ENCODE data around the gene FARP2. TPM values are rescaled to one million over a fixed set of nuclear protein-coding genes. Genes with fewer than 3 reads are reported as not detected.
A peak's percentile ranks its signal among the peaks of the same experiment; 100 is the strongest.

FARP2 gene
- total and polyA plus RNA-seq, 2 of the 13 experiments (the other 11 are each of a cell fraction or from before 2014, with no cell fraction given), result 28.0 to 45.4 TPM

DNA sequence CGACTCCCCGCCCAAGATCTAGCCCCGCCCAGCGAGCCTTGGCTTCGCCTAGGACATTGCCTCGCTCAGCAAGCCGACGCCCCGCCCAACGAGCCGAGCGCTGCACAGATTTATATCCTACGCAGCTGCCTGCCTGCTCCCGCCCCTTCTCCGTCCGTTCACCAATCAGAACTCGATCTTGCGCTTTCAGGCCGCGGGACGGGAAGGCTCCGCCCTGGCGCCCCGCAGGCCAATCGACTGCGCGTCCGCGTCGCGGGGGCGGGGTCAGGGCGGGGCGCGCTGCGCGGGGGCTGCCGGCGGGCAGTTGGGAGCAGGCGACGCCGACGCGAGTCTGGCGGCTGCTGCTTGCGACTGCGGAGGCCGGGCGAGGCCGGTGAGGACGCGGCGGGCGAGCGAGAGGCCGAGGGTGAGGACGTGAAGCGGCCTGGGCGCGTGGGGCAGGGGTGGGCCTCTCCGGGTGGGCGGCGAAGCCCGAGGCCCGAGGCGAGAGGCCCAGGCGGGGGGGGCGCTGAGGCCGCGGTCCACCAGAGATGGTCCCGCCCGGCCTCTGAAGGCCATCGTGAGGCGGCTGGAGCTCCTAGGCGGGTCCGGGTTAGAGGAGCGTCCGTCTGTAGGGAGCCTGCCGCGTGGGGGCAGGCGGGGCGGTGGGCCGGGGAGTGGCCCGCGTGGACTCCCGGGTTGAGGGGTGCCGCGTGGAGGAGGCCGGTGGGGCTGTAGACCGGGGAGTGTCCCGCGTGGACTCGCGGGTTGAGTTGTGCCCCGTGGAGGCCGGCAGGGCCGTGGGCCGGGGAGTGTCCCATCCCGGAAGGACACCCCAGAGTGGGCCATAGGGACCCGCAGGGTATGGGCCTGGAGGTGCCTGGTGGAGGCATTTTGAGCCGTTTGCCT is at the start of gene FARP2 (continued):
- TF ChIP-seq, protein P1, sequence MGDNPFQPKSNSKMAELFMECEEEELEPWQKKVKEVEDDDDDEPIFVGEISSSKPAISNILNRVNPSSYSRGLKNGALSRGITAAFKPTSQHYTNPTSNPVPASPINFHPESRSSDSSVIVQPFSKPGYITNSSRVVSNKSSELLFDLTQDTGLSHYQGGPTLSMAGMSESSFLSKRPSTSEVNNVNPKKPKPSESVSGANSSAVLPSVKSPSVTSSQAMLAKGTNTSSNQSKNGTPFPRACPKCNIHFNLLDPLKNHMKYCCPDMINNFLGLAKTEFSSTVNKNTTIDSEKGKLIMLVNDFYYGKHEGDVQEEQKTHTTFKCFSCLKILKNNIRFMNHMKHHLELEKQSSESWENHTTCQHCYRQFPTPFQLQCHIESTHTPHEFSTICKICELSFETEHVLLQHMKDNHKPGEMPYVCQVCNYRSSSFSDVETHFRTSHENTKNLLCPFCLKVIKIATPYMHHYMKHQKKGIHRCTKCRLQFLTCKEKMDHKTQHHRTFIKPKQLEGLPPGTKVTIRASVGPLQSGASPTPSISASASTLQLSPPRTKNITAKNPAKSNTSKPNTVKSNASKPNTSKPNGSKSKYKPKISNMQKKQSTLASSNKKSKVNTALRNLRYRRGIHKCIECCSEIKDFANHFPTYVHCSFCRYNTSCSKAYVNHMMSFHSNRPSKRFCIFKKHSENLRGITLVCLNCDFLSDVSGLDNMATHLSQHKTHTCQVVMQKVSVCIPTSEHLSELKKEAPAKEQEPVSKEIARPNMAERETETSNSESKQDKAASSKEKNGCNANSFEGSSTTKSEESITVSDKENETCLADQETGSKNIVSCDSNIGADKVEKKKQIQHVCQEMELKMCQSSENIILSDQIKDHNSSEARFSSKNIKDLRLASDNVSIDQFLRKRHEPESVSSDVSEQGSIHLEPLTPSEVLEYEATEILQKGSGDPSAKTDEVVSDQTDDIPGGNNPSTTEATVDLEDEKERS (CRISPR knock-in tag; IDR thresholded peaks at IDR 0.05), result peak; percentile 20; the same call in 1 of the 2 replicates
- TF ChIP-seq, protein P2, sequence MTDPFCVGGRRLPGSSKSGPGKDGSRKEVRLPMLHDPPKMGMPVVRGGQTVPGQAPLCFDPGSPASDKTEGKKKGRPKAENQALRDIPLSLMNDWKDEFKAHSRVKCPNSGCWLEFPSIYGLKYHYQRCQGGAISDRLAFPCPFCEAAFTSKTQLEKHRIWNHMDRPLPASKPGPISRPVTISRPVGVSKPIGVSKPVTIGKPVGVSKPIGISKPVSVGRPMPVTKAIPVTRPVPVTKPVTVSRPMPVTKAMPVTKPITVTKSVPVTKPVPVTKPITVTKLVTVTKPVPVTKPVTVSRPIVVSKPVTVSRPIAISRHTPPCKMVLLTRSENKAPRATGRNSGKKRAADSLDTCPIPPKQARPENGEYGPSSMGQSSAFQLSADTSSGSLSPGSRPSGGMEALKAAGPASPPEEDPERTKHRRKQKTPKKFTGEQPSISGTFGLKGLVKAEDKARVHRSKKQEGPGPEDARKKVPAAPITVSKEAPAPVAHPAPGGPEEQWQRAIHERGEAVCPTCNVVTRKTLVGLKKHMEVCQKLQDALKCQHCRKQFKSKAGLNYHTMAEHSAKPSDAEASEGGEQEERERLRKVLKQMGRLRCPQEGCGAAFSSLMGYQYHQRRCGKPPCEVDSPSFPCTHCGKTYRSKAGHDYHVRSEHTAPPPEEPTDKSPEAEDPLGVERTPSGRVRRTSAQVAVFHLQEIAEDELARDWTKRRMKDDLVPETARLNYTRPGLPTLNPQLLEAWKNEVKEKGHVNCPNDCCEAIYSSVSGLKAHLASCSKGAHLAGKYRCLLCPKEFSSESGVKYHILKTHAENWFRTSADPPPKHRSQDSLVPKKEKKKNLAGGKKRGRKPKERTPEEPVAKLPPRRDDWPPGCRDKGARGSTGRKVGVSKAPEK (CRISPR knock-in tag; IDR thresholded peaks at IDR 0.05; ENCODE audit: borderline replicate concordance), result no peak
- TF ChIP-seq IKZF4 (CRISPR knock-in tag; IDR thresholded peaks at IDR 0.05; ENCODE audit: borderline replicate concordance, low read depth, not compliant biosample characterization) (no peak), ZNF543 (CRISPR knock-in tag; IDR thresholded peaks at IDR 0.05) (no peak), SRSF9 (IDR thresholded peaks at IDR 0.05; ENCODE audit: borderline replicate concordance, insufficient read depth, low read depth, low read length, poor library complexity, severe bottlenecking) (no peak)
- TF ChIP-seq, protein P3, sequence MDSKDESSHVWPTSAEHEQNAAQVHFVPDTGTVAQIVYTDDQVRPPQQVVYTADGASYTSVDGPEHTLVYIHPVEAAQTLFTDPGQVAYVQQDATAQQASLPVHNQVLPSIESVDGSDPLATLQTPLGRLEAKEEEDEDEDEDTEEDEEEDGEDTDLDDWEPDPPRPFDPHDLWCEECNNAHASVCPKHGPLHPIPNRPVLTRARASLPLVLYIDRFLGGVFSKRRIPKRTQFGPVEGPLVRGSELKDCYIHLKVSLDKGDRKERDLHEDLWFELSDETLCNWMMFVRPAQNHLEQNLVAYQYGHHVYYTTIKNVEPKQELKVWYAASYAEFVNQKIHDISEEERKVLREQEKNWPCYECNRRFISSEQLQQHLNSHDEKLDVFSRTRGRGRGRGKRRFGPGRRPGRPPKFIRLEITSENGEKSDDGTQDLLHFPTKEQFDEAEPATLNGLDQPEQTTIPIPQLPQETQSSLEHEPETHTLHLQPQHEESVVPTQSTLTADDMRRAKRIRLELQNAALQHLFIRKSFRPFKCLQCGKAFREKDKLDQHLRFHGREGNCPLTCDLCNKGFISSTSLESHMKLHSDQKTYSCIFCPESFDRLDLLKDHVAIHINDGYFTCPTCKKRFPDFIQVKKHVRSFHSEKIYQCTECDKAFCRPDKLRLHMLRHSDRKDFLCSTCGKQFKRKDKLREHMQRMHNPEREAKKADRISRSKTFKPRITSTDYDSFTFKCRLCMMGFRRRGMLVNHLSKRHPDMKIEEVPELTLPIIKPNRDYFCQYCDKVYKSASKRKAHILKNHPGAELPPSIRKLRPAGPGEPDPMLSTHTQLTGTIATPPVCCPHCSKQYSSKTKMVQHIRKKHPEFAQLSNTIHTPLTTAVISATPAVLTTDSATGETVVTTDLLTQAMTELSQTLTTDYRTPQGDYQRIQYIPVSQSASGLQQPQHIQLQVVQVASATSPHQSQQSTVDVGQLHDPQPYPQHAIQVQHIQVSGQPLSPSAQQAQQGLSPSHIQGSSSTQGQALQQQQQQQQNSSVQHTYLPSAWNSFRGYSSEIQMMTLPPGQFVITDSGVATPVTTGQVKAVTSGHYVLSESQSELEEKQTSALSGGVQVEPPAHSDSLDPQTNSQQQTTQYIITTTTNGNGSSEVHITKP (CRISPR knock-in tag; IDR thresholded peaks at IDR 0.05; ENCODE audit: low read depth), result 0 out of 2 replicates have a peak, but pooled peaks have one; percentile 68
- TF ChIP-seq, protein P4, sequence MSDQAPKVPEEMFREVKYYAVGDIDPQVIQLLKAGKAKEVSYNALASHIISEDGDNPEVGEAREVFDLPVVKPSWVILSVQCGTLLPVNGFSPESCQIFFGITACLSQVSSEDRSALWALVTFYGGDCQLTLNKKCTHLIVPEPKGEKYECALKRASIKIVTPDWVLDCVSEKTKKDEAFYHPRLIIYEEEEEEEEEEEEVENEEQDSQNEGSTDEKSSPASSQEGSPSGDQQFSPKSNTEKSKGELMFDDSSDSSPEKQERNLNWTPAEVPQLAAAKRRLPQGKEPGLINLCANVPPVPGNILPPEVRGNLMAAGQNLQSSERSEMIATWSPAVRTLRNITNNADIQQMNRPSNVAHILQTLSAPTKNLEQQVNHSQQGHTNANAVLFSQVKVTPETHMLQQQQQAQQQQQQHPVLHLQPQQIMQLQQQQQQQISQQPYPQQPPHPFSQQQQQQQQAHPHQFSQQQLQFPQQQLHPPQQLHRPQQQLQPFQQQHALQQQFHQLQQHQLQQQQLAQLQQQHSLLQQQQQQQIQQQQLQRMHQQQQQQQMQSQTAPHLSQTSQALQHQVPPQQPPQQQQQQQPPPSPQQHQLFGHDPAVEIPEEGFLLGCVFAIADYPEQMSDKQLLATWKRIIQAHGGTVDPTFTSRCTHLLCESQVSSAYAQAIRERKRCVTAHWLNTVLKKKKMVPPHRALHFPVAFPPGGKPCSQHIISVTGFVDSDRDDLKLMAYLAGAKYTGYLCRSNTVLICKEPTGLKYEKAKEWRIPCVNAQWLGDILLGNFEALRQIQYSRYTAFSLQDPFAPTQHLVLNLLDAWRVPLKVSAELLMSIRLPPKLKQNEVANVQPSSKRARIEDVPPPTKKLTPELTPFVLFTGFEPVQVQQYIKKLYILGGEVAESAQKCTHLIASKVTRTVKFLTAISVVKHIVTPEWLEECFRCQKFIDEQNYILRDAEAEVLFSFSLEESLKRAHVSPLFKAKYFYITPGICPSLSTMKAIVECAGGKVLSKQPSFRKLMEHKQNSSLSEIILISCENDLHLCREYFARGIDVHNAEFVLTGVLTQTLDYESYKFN (CRISPR knock-in tag; conservative IDR thresholded peaks at IDR 0.05), result 0 out of 2 replicates have a peak, but pooled peaks have one; percentile 4

Measured in HepG2 (cell line).